Ascending aorta (tissue), 2 donors: ENCODE results near the gene ADNP2. TPM values are rescaled to one million over a fixed set of nuclear protein-coding genes. Genes with fewer than 3 reads are reported as not detected.

Experiments used
- DNase-seq, 2 donors: peaks; one replicate each; pipeline ENCODE4 v3.0.0-alpha.2; 2019; ENCODE audit warnings: low spot score in 2 of 2
- H3K27ac ChIP-seq, 2 donors: fragments of 200-600 bp; sonication (generic); one replicate each; pipeline ENCODE4 v1.5.1; 2016 to 2017; ENCODE audit warnings: mild to moderate bottlenecking in 1 of 2
- H3K27me3 ChIP-seq: fragments of 200-600 bp; sonication (generic); one replicate; pipeline ENCODE4 v1.5.1; 2017
- H3K36me3 ChIP-seq, 2 donors: fragments of 200-600 bp; sonication (generic); one replicate each; pipeline ENCODE4 v1.5.1; 2016
- H3K4me1 ChIP-seq, 2 donors: fragments of 200-600 bp; sonication (generic); one replicate each; pipeline ENCODE4 v1.5.1; 2016 to 2017; ENCODE audit warnings: mild to moderate bottlenecking in 1 of 2
- H3K4me3 ChIP-seq, 2 donors: fragments of 200-600 bp; sonication (generic); one replicate each; pipeline ENCODE4 v1.5.1; 2016 to 2017; ENCODE audit warnings: mild to moderate bottlenecking in 1 of 2
- H3K9me3 ChIP-seq, 2 donors: fragments of 200-600 bp; sonication (generic); one replicate each; pipeline ENCODE4 v1.5.1; 2016
- CTCF ChIP-seq, 3 experiments: fragments of 200-600 bp in 2 of 3; fragments of 450-650 bp in 1 of 3; sonication (generic) in 2 of 3; IDR thresholded peaks; one replicate each; pipeline ENCODE4 v1.5.1; 2016 to 2019; ENCODE audit warnings: antibody characterized with exemption in 3 of 3, mild to moderate bottlenecking in 1 of 3, moderate library complexity in 1 of 3
- intact Hi-C: fragments of 100-400 bp; cut with DNase I; formaldehyde crosslinking; loops from one replicate; pipeline ENCODE4 v1.15.1; 2023
- total RNA-seq: library from RNA; depleted of rRNA; stranded (reverse); fragments of >200 nt; gene quantifications from one replicate; pipeline ENCODE4 v1.1.0, GENCODE V29; 2016

The ADNP2 gene
- total RNA-seq, 1 donor from 2014 or later: 6.8 TPM

GRCh38 chr18:80076379-80076778, 32.7 kb upstream of the ADNP2 start:
- Histone ChIP-seq H3K4me3 (no peak overlapping the region), H3K27me3 (no peaks in the 10 kb centered on the region), H3K9me3 (no peaks in the 10 kb centered on the region), H3K36me3 (no peaks in the 10 kb centered on the region), H3K27ac (no peak overlapping the region), H3K4me1 (no peaks in the 10 kb centered on the region)
- TF ChIP-seq CTCF (IDR thresholded peaks at IDR 0.05): no peak
- no peak for DNase-seq
- intact Hi-C loops: no loop called here

- no peak for DNase-seq
- Histone ChIP-seq H3K4me3 (no peak overlapping the region), H3K27ac (no peak overlapping the region), H3K36me3 (peaks cover 0 to 4% of the 10 kb centered on the region in 2 donors), H3K9me3 (no peaks in the 10 kb centered on the region), H3K4me1 (no peaks in the 10 kb centered on the region), H3K27me3 (no peaks in the 10 kb centered on the region)
- intact Hi-C loops: no loop called here
- no peak for TF ChIP-seq CTCF (IDR thresholded peaks at IDR 0.05)
Measured at GRCh38 chr18:80077873-80078272, 31.2 kb upstream of the ADNP2 start.

- Histone ChIP-seq H3K27ac (no peak overlapping the region), H3K4me1 (no peaks in the 10 kb centered on the region), H3K9me3 (peaks cover 7 to 45% of the 10 kb centered on the region in 2 donors), H3K27me3 (no peaks in the 10 kb centered on the region), H3K4me3 (no peak overlapping the region), H3K36me3 (peaks cover 0 to 4% of the 10 kb centered on the region in 2 donors)
- DNase-seq: no peak
- intact Hi-C loops: no loop called here
- no peak for TF ChIP-seq CTCF (IDR thresholded peaks at IDR 0.05)
Measured at GRCh38 chr18:80086281-80086680, 22.8 kb upstream of the ADNP2 start.

- DNase-seq: no peak
- Histone ChIP-seq H3K27ac (no peak overlapping the region), H3K36me3 (no peaks in the 10 kb centered on the region), H3K27me3 (no peaks in the 10 kb centered on the region), H3K9me3 (peaks cover 7 to 45% of the 10 kb centered on the region in 2 donors), H3K4me1 (no peaks in the 10 kb centered on the region), H3K4me3 (no peak overlapping the region)
- no peak for TF ChIP-seq CTCF (IDR thresholded peaks at IDR 0.05)
- intact Hi-C loops: no loop called here
Measured at GRCh38 chr18:80088036-80088435, 21.0 kb upstream of the ADNP2 start.

GRCh38 chr18:80088823-80089222, 20.2 kb upstream of the ADNP2 start:
- Histone ChIP-seq H3K27ac (no peak overlapping the region), H3K4me3 (no peak overlapping the region), H3K36me3 (no peaks in the 10 kb centered on the region), H3K4me1 (no peaks in the 10 kb centered on the region), H3K27me3 (no peaks in the 10 kb centered on the region), H3K9me3 (peaks cover 7 to 45% of the 10 kb centered on the region in 2 donors)
- no peak for DNase-seq
- TF ChIP-seq CTCF (IDR thresholded peaks at IDR 0.05): no peak
- intact Hi-C loops: no loop called here

GRCh38 chr18:80095414-80095813, 13.6 kb upstream of the ADNP2 start:
- no peak for TF ChIP-seq CTCF (IDR thresholded peaks at IDR 0.05)
- Histone ChIP-seq H3K27ac (no peak overlapping the region), H3K4me1 (no peaks in the 10 kb centered on the region), H3K27me3 (no peaks in the 10 kb centered on the region), H3K36me3 (no peaks in the 10 kb centered on the region), H3K4me3 (no peak overlapping the region), H3K9me3 (no peaks in the 10 kb centered on the region)
- intact Hi-C loops: no loop called here
- no peak for DNase-seq
